ENCODE measurements around the gene MARS2.

GRCh38 chr2:197707316-197708213, 2.4 kb downstream of the MARS2 start:
- TF ChIP-seq CTCF (IDR thresholded peaks at IDR 0.05) (peak; percentile 45 to 75 (median 68)), POLR2A (IDR thresholded peaks at IDR 0.05) (no peak)

Measured in esophagus squamous epithelium (tissue), 4 donors.